Sciatic nerve (tissue), 2 donors: Measurements from ENCODE around the gene SNX25. TPM values are rescaled to one million over a fixed set of nuclear protein-coding genes. Genes with fewer than 3 reads are reported as not detected.
"Not testable (repeated sequence)": the region's sequence is repeated elsewhere in the genome, so short reads cannot be mapped to it uniquely, and the experiment has no call there.

Experiments
- ATAC-seq: fragments of 200-7000 bp; cut with Tn5 transposase; one replicate; pipeline ENCODE4 v1.9.1; 2020; ENCODE audit warnings: mild to moderate bottlenecking, moderate library complexity
- DNase-seq: peaks from one replicate; pipeline ENCODE4 v3.0.0-alpha.2; 2020; ENCODE audit warnings: low spot score
- intact Hi-C: fragments of 100-400 bp; cut with DNase I; formaldehyde crosslinking; loops from one replicate; pipeline ENCODE4 v1.14.2; 2022
- total RNA-seq: library from RNA; stranded (reverse); fragmentation: NEBNext Ultra II Directional; extraction: Animal tissue kit (Norgen Biotek cat#: 25700); gene quantifications from one replicate; pipeline ENCODE4 v1.2.1, GENCODE V29; 2021
- donor health status: DM: no; HTN: no; CAD: no.
- donor health status: DM: no; HTN: no; CAD: no.

SNX25 gene
- total RNA-seq, 1 donor from 2014 or later, result 33.6 TPM

- ATAC-seq (no peak), DNase-seq (no peak)
- intact Hi-C loops, result no loop called here
Observed at GRCh38 chr4:185318679-185319078, 109.3 kb downstream of the SNX25 start.

- ATAC-seq (no peak), DNase-seq (no peak)
- intact Hi-C loops, result no loop called here
Observed at GRCh38 chr4:185322803-185323202, 113.4 kb downstream of the SNX25 start.

GRCh38 chr4:185323606-185324005, 114.2 kb downstream of the SNX25 start:
- no peak for DNase-seq
- intact Hi-C loops, result no loop called here
- no peak for ATAC-seq

- intact Hi-C loops, ATAC-seq, DNase-seq: not testable (repeated sequence)
Observed at GRCh38 chr4:185324361-185324760, 115.0 kb downstream of the SNX25 start.

GRCh38 chr4:185325721-185326120, 116.3 kb downstream of the SNX25 start:
- intact Hi-C loops, DNase-seq, ATAC-seq: not testable (repeated sequence)

- intact Hi-C loops, result no loop called here
- no peak for ATAC-seq
- no peak for DNase-seq
Observed at GRCh38 chr4:185328586-185328985, 119.2 kb downstream of the SNX25 start.

GRCh38 chr4:185329879-185330510, 120.6 kb downstream of the SNX25 start:
- ATAC-seq, DNase-seq, intact Hi-C loops: not testable (repeated sequence)

- no peak for ATAC-seq
- intact Hi-C loops, result no loop called here
- DNase-seq, result no peak
Observed at GRCh38 chr4:185332575-185333464, 123.4 kb downstream of the SNX25 start.

- ATAC-seq (no peak), DNase-seq (no peak)
- intact Hi-C loops, result no loop called here
Observed at GRCh38 chr4:185334326-185334725, 124.9 kb downstream of the SNX25 start.

GRCh38 chr4:185335579-185335978, 126.2 kb downstream of the SNX25 start:
- ATAC-seq, result no peak
- no peak for DNase-seq
- intact Hi-C loops, result no loop called here

- intact Hi-C loops, result no loop called here
- ATAC-seq, result no peak
- DNase-seq, result no peak
Observed at GRCh38 chr4:185339941-185340340, 130.5 kb downstream of the SNX25 start.

GRCh38 chr4:185341377-185341776, 132.0 kb downstream of the SNX25 start:
- intact Hi-C loops, result no loop called here
- DNase-seq (no peak), ATAC-seq (no peak)

GRCh38 chr4:185341841-185342240, 132.4 kb downstream of the SNX25 start:
- ATAC-seq (no peak), DNase-seq (no peak)
- intact Hi-C loops, result no loop called here

GRCh38 chr4:185343726-185344581, 134.6 kb downstream of the SNX25 start:
- intact Hi-C loops, result no loop called here
- no peak for DNase-seq

GRCh38 chr4:185344743-185345538, 135.5 kb downstream of the SNX25 start:
- DNase-seq, result no peak
- ATAC-seq, result peak; percentile 35
- intact Hi-C loops, result no loop called here

More at GRCh38 chr4:185343726-185344581, 134.6 kb downstream of the SNX25 start:
- ATAC-seq, result peak; percentile 92

- DNase-seq (no peak), ATAC-seq (no peak)
- intact Hi-C loops, result no loop called here
Observed at GRCh38 chr4:185346975-185347601, 137.7 kb downstream of the SNX25 start.

- DNase-seq (no peak), ATAC-seq (no peak)
- intact Hi-C loops, result no loop called here
Observed at GRCh38 chr4:185351691-185352090, 142.3 kb downstream of the SNX25 start.

- DNase-seq, result no peak
- no peak for ATAC-seq
- intact Hi-C loops, result no loop called here
Observed at GRCh38 chr4:185352202-185352601, 142.8 kb downstream of the SNX25 start.
